Stimulated activated CD8-positive, alpha-beta memory T cell treated with anti-CD3 and anti-CD28 coated beads, Interleukin-4, amount 100 ng/mL, for 24 hours (primary cell): Measurements from ENCODE around the gene ZNF76.

Experiments used
- DNase-seq: peaks from one replicate; pipeline ENCODE4 v3.0.0-alpha.2; 2020; ENCODE audit warnings: low read depth

Gene ZNF76

GRCh38 chr6:35330541-35331119 is 71.1 kb downstream of the ZNF76 start:
- DNase-seq, result no peak

- DNase-seq, result peak; percentile 22
Observed at GRCh38 chr6:35332074-35332887, 72.7 kb downstream of the ZNF76 start.

GRCh38 chr6:35341557-35341956 is 82.0 kb downstream of the ZNF76 start:
- DNase-seq, result no peak

GRCh38 chr6:35342258-35343091 is 82.9 kb downstream of the ZNF76 start, which contains the start of gene PPARD:
PPARD (plus strand) TSS chr6:35342558; CDS start chr6:35411088, 68,530 bp downstream.
- peak; percentile 95 for DNase-seq

- no peak for DNase-seq
Observed at GRCh38 chr6:35343092-35343834, 83.7 kb downstream of the ZNF76 start.

- DNase-seq, result no peak
Observed at GRCh38 chr6:35343835-35344550, 84.5 kb downstream of the ZNF76 start.
